H9 (cell line): Measurements from ENCODE around the gene ROBO1. TPM values are rescaled to one million over a fixed set of nuclear protein-coding genes. Genes with fewer than 3 reads are reported as not detected.

Experiments
- DNase-seq: peaks from one replicate; pipeline ENCODE4 v3.0.0-alpha.2; 2017
- H2AFZ ChIP-seq: one replicate; pipeline ENCODE4 v1.6.1; 2013; ENCODE audit warnings: mild to moderate bottlenecking, low read length, control low read depth, moderate library complexity
- H2AK5ac ChIP-seq: 2 replicates; pipeline ENCODE4 v1.6.1; 2013; ENCODE audit warnings: low read length, control low read depth, mixed read lengths; ENCODE audit not compliant: insufficient read length
- H2BK120ac ChIP-seq: one replicate; pipeline ENCODE4 v1.6.1; 2013; ENCODE audit warnings: low read depth, mild to moderate bottlenecking, low read length, control low read depth, inconsistent platforms; ENCODE audit not compliant: poor library complexity, severe bottlenecking
- H2BK12ac ChIP-seq: 2 replicates; pipeline ENCODE4 v1.6.1; 2013; ENCODE audit warnings: low read length, control low read depth, mixed read lengths, low read depth; ENCODE audit not compliant: insufficient read length
- H2BK15ac ChIP-seq: 2 replicates; pipeline ENCODE4 v1.6.1; 2013; ENCODE audit warnings: low read depth, low read length, control low read depth
- H2BK20ac ChIP-seq: one replicate; pipeline ENCODE4 v1.6.1; 2013; ENCODE audit warnings: low read depth, mild to moderate bottlenecking, low read length, control low read depth, inconsistent platforms; ENCODE audit not compliant: poor library complexity, severe bottlenecking
- H2BK5ac ChIP-seq: 2 replicates; pipeline ENCODE4 v1.6.1; 2013; ENCODE audit warnings: low read length, control low read depth, mixed read lengths; ENCODE audit not compliant: insufficient read length
- H3K14ac ChIP-seq: 2 replicates; pipeline ENCODE4 v1.6.1; 2013; ENCODE audit warnings: low read length, control low read depth; ENCODE audit not compliant: insufficient read depth
- H3K18ac ChIP-seq: 2 replicates; pipeline ENCODE4 v1.6.1; 2013; ENCODE audit warnings: low read depth, mild to moderate bottlenecking, mixed read lengths, low read length, control low read depth; ENCODE audit not compliant: insufficient read length
- H3K23ac ChIP-seq: 2 replicates; pipeline ENCODE4 v1.6.1; 2013; ENCODE audit warnings: low read length, control low read depth, mixed read lengths, low read depth; ENCODE audit not compliant: insufficient read length
- H3K23me2 ChIP-seq: 2 replicates; pipeline ENCODE4 v1.6.1; 2013; ENCODE audit warnings: low read depth, mild to moderate bottlenecking, mixed read lengths, low read length, control low read depth; ENCODE audit not compliant: insufficient read length, poor library complexity, severe bottlenecking
- H3K27ac ChIP-seq: 2 replicates; pipeline ENCODE4 v1.5.1; 2013; ENCODE audit warnings: low read length, control low read depth, mixed read lengths, low read depth; ENCODE audit not compliant: insufficient read length
- H3K27me3 ChIP-seq: 2 replicates; pipeline ENCODE4 v1.6.1; 2013; ENCODE audit warnings: low read length, control low read depth, inconsistent platforms; ENCODE audit not compliant: insufficient read depth
- H3K4ac ChIP-seq: 2 replicates; pipeline ENCODE4 v1.6.1; 2013; ENCODE audit warnings: low read depth, mild to moderate bottlenecking, control low read depth, inconsistent platforms, low read length, moderate library complexity
- H3K4me1 ChIP-seq: 2 replicates; pipeline ENCODE4 v1.6.1; 2013; ENCODE audit warnings: low read length, control low read depth, inconsistent platforms; ENCODE audit not compliant: insufficient read depth
- H3K4me2 ChIP-seq: 2 replicates; pipeline ENCODE4 v1.6.1; 2013; ENCODE audit warnings: low read length, control low read depth, mixed read lengths; ENCODE audit not compliant: insufficient read length, insufficient read depth
- H3K56ac ChIP-seq: 2 replicates; pipeline ENCODE4 v1.6.1; 2013; ENCODE audit warnings: low read depth, mild to moderate bottlenecking, mixed read lengths, low read length, control low read depth; ENCODE audit not compliant: insufficient read length
- H3K79me1 ChIP-seq: 2 replicates; pipeline ENCODE4 v1.6.1; 2013; ENCODE audit warnings: low read depth, mild to moderate bottlenecking, moderate library complexity, low read length, control low read depth, inconsistent platforms; ENCODE audit not compliant: insufficient read depth, poor library complexity, severe bottlenecking
- H3K79me2 ChIP-seq: 2 replicates; pipeline ENCODE4 v1.6.1; 2013; ENCODE audit warnings: low read length, control low read depth, inconsistent platforms; ENCODE audit not compliant: insufficient read depth
- H3K9ac ChIP-seq: 2 replicates; pipeline ENCODE4 v1.6.1; 2013; ENCODE audit warnings: low read length, control low read depth, mixed read lengths; ENCODE audit not compliant: insufficient read length; ENCODE audit errors: extremely low read depth
- H3K9me3 ChIP-seq: one replicate; pipeline ENCODE4 v1.6.1; 2013; ENCODE audit warnings: low read depth, low read length, inconsistent platforms; ENCODE audit not compliant: control insufficient read depth
- H3T11ph ChIP-seq: one replicate; pipeline ENCODE4 v1.6.1; 2013; ENCODE audit warnings: mild to moderate bottlenecking, low read length, control low read depth, inconsistent platforms
- H4K20me1 ChIP-seq: one replicate; pipeline ENCODE4 v1.6.1; 2013; ENCODE audit not compliant: control insufficient read depth, insufficient read length, insufficient read depth
- H4K5ac ChIP-seq: 2 replicates; pipeline ENCODE4 v1.6.1; 2013; ENCODE audit warnings: low read depth, mild to moderate bottlenecking, mixed read lengths, low read length, control low read depth; ENCODE audit not compliant: insufficient read length
- H4K8ac ChIP-seq: replicated peaks from 2 replicates; pipeline ENCODE4 v1.6.1; 2013; ENCODE audit warnings: low read length, control low read depth, mixed read lengths, low read depth; ENCODE audit not compliant: insufficient read length
- H4K91ac ChIP-seq: 2 replicates; pipeline ENCODE4 v1.6.1; 2013; ENCODE audit warnings: low read depth, mild to moderate bottlenecking, moderate library complexity, mixed read lengths, low read length, control low read depth; ENCODE audit not compliant: insufficient read length
- H3K27ac Mint-ChIP-seq, 3 experiments: 2 replicates in 2 of 3; 3 replicates in 1 of 3; pipeline ENCODE4 v1.8.0; 2020 to 2021; ENCODE audit warnings: mixed read lengths in 3 of 3, mild to moderate bottlenecking in 1 of 3, moderate library complexity in 1 of 3
- H3K27me3 Mint-ChIP-seq: 2 replicates; pipeline ENCODE4 v1.8.0; 2021; ENCODE audit warnings: low read depth, mild to moderate bottlenecking, moderate library complexity, mixed read lengths
- H3K36me3 Mint-ChIP-seq, 3 experiments: 2 replicates in 2 of 3; 3 replicates in 1 of 3; pipeline ENCODE4 v1.8.0; 2020 to 2021; ENCODE audit warnings: low read depth in 3 of 3, mixed read lengths in 3 of 3; ENCODE audit not compliant: insufficient read depth in 1 of 3
- H3K4me1 Mint-ChIP-seq, 2 experiments: 2 replicates each; pipeline ENCODE4 v1.8.0; 2020; ENCODE audit warnings: mixed read lengths in 2 of 2
- H3K4me3 Mint-ChIP-seq, 2 experiments: 2 replicates in 1 of 2; 3 replicates in 1 of 2; pipeline ENCODE4 v1.8.0; 2020 to 2021; ENCODE audit warnings: mild to moderate bottlenecking in 2 of 2, mixed read lengths in 2 of 2, moderate library complexity in 1 of 2
- H3K9me3 Mint-ChIP-seq, 2 experiments: 2 replicates in 1 of 2; 3 replicates in 1 of 2; pipeline ENCODE4 v1.8.0; 2020; ENCODE audit warnings: mild to moderate bottlenecking in 2 of 2, mixed read lengths in 2 of 2, moderate library complexity in 1 of 2
- CTCF ChIP-seq: fragments of 200-600 bp; sonication (generic); conservative IDR thresholded peaks from 3 replicates; pipeline ENCODE4 v1.8.0; 2021; ENCODE audit warnings: antibody characterized with exemption, mild to moderate bottlenecking
- WGBS: extraction: QIAGEN DNeasy Blood & Tissue Kit; methylation state at CpG from one replicate; pipeline ENCODE4 v1.1.7; 2013; ENCODE audit warnings: missing lambda C conversion rate, low lambda C conversion rate, mixed read lengths; ENCODE audit not compliant: insufficient read length; ENCODE audit errors: extremely low coverage; 5-methylcytosine and 5-hydroxymethylcytosine counted together
- total RNA-seq: library from RNA; stranded (reverse); gene quantifications from 2 replicates; pipeline ENCODE4 v1.2.1, GENCODE V29; 2021

The ROBO1 gene
- total RNA-seq, 1 experiment from 2014 or later = 62.7 TPM

- Histone ChIP-seq H2AFZ (no peak overlapping the region), H3K4ac (no peak overlapping the region), H3K9me3 (no peaks in the 10 kb centered on the region), H3K27ac (no peak overlapping the region), H3K18ac (no peak overlapping the region), H4K20me1 (no peaks in the 10 kb centered on the region), H2BK120ac (no peak overlapping the region), H3K23me2 (no peaks in the 10 kb centered on the region), H4K8ac (no peak overlapping the region), H3K23ac (no peak overlapping the region), H4K91ac (no peak overlapping the region), H4K5ac (no peak overlapping the region), H2BK15ac (no peak overlapping the region), H2BK12ac (no peak overlapping the region), H3K4me2 (no peak overlapping the region), H3K4me1 (no peaks in the 10 kb centered on the region), H3T11ph (no peak overlapping the region), H3K79me1 (no peaks in the 10 kb centered on the region), H2AK5ac (no peak overlapping the region), H3K14ac (no peak overlapping the region), H2BK5ac (no peak overlapping the region), H2BK20ac (no peak overlapping the region), H3K27me3 (no peaks in the 10 kb centered on the region), H3K56ac (no peak overlapping the region), H3K79me2 (no peaks in the 10 kb centered on the region), H3K9ac (no peak overlapping the region)
- no peak overlapping the region for H3K4me3 Mint-ChIP-seq
- TF ChIP-seq CTCF = no peak
- no peaks in the 10 kb centered on the region for H3K9me3 Mint-ChIP-seq
- no peaks in the 10 kb centered on the region for H3K27me3 Mint-ChIP-seq
- no peaks in the 10 kb centered on the region for H3K36me3 Mint-ChIP-seq
- H3K27ac Mint-ChIP-seq = no peak overlapping the region
- no peak for DNase-seq
- no CpG with 5 or more reads among the region's 4 CpGs for WGBS
- no peaks in the 10 kb centered on the region for H3K4me1 Mint-ChIP-seq
These were observed 233.1 kb downstream of the ROBO1 start for GRCh38 chr3:79534727-79535126.
